PC-9 (cell line): ENCODE results near the gene CLDN15.

ENCODE experiments used
- EZH2 ChIP-seq: fragments of 200-600 bp; sonication (generic); IDR thresholded peaks from 2 replicates; pipeline ENCODE4 v1.8.0; 2017; ENCODE audit warnings: antibody characterized with exemption, low read depth
- TF ChIP-seq, protein P1 (sequence below): fragments of 200-600 bp; sonication (generic); conservative IDR thresholded peaks from 2 replicates; pipeline ENCODE4 v1.6.1; 2017; ENCODE audit warnings: mixed run types, antibody characterized with exemption, mild to moderate bottlenecking, moderate library complexity

- TF ChIP-seq, protein P1, sequence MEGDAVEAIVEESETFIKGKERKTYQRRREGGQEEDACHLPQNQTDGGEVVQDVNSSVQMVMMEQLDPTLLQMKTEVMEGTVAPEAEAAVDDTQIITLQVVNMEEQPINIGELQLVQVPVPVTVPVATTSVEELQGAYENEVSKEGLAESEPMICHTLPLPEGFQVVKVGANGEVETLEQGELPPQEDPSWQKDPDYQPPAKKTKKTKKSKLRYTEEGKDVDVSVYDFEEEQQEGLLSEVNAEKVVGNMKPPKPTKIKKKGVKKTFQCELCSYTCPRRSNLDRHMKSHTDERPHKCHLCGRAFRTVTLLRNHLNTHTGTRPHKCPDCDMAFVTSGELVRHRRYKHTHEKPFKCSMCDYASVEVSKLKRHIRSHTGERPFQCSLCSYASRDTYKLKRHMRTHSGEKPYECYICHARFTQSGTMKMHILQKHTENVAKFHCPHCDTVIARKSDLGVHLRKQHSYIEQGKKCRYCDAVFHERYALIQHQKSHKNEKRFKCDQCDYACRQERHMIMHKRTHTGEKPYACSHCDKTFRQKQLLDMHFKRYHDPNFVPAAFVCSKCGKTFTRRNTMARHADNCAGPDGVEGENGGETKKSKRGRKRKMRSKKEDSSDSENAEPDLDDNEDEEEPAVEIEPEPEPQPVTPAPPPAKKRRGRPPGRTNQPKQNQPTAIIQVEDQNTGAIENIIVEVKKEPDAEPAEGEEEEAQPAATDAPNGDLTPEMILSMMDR, result peak; percentile 63
- no peak for TF ChIP-seq EZH2
Measured at GRCh38 chr7:101244375-101245146, 7.0 kb upstream of the CLDN15 start, which contains the start of gene FIS1.
